Natural killer cell (primary cell): ENCODE measurements around the gene IST1. TPM values are rescaled to one million over a fixed set of nuclear protein-coding genes. Genes with fewer than 3 reads are reported as not detected.

Experiments used
- ATAC-seq, 3 donors: fragments of 150-1000 bp in 2 of 3; fragments of 200-7000 bp in 1 of 3; cut with Tn5 transposase; 1 replicate in 1 of 3; 2 replicates in 2 of 3; pipeline ENCODE4 v1.10.0; 2021; ENCODE audit warnings: mild to moderate bottlenecking in 2 of 3, moderate library complexity in 2 of 3
- DNase-seq, 2 donors: peaks; one replicate each; pipeline versions ENCODE4 v3.0.0 to v3.0.0-alpha.2; 2013 to 2021; ENCODE audit warnings: mixed read lengths in 1 of 2
- H3K27ac ChIP-seq: one replicate; pipeline ENCODE4 v1.5.1; 2013; ENCODE audit warnings: mild to moderate bottlenecking, low read length
- H3K27me3 ChIP-seq: one replicate; pipeline ENCODE4 v1.6.1; 2013; ENCODE audit warnings: low read length; ENCODE audit not compliant: control insufficient read depth, insufficient read depth
- H3K36me3 ChIP-seq: one replicate; pipeline ENCODE4 v1.6.1; 2013; ENCODE audit warnings: low read length; ENCODE audit not compliant: control insufficient read depth, insufficient read depth
- H3K4me1 ChIP-seq: one replicate; pipeline ENCODE4 v1.6.1; 2013; ENCODE audit warnings: low read length; ENCODE audit not compliant: control insufficient read depth, insufficient read depth
- H3K4me3 ChIP-seq: one replicate; pipeline ENCODE4 v1.5.1; 2013; ENCODE audit warnings: low read length
- H3K9me3 ChIP-seq: one replicate; pipeline ENCODE4 v1.6.1; 2013; ENCODE audit warnings: low read length; ENCODE audit not compliant: control insufficient read depth, insufficient read depth
- H3K27ac Mint-ChIP-seq, 2 donors: one replicate each; pipeline ENCODE4 v1.8.0; 2022; ENCODE audit warnings: mild to moderate bottlenecking in 2 of 2, mixed read lengths in 2 of 2, moderate library complexity in 1 of 2
- H3K27me3 Mint-ChIP-seq, 2 donors: one replicate each; pipeline ENCODE4 v1.8.0; 2022; ENCODE audit warnings: low read depth in 2 of 2, mixed read lengths in 2 of 2
- H3K36me3 Mint-ChIP-seq: one replicate; pipeline ENCODE4 v1.8.0; 2022; ENCODE audit warnings: mixed read lengths
- H3K4me1 Mint-ChIP-seq, 2 donors: one replicate each; pipeline ENCODE4 v1.8.0; 2022; ENCODE audit warnings: mixed read lengths in 2 of 2
- H3K4me3 Mint-ChIP-seq: one replicate; pipeline ENCODE4 v1.8.0; 2022; ENCODE audit warnings: mild to moderate bottlenecking, moderate library complexity, mixed read lengths
- H3K9me3 Mint-ChIP-seq, 2 donors: one replicate each; pipeline ENCODE4 v1.8.0; 2022; ENCODE audit warnings: mixed read lengths in 2 of 2
- CTCF ChIP-seq: fragments of 200-600 bp; IDR thresholded peaks from one replicate; pipeline ENCODE4 v1.8.0; 2022; ENCODE audit warnings: antibody characterized with exemption
- WGBS: methylation state at CpG from one replicate; pipeline ENCODE4 v1.1.7; 2013; ENCODE audit warnings: missing lambda C conversion rate; ENCODE audit not compliant: insufficient coverage; 5-methylcytosine and 5-hydroxymethylcytosine counted together
- intact Hi-C: fragments of 100-400 bp; cut with micrococcal nuclease; formaldehyde crosslinking; loops from one replicate; pipeline ENCODE4 v1.14.2; 2022
- total RNA-seq, 4 donors: library from RNA; stranded (reverse); fragments of 120-200 nt in 1 of 4; gene quantifications; one replicate each; pipeline versions ENCODE4 v1.2.3 to v1.2.4, GENCODE V29; 2013 to 2022

IST1 gene
- total RNA-seq, 3 donors from 2014 or later (not counting 1 experiment from before 2014, with no cell fraction given) = 363 to 391 (median 378) TPM

GRCh38 chr16:71961066-71962039, 66.0 kb downstream of the IST1 start:
- Mint-ChIP-seq H3K36me3 (no peaks in the 10 kb centered on the region), H3K9me3 (no peaks in the 10 kb centered on the region), H3K27me3 (peaks cover 3 to 8% of the 10 kb centered on the region in 2 donors), H3K4me3 (no peak overlapping the region), H3K4me1 (peaks cover 3 to 4% of the 10 kb centered on the region in 2 donors), H3K27ac (no peak overlapping the region)
- no peak overlapping the region for H3K27ac ChIP-seq
- peaks cover under 1% of the 10 kb centered on the region for H3K4me1 ChIP-seq
- no peaks in the 10 kb centered on the region for H3K27me3 ChIP-seq
- intact Hi-C loops = loop anchor here (1.0 kb wide), 1 partner anchor 215 kb away; no protein-coding TSS in a partner anchor
- TF ChIP-seq CTCF = peak; percentile 77
- DNase-seq (peak; percentile 71 to 88), ATAC-seq (peak; percentile 81 to 97 (median 94))
- no peaks in the 10 kb centered on the region for H3K36me3 ChIP-seq
- H3K9me3 ChIP-seq = no peaks in the 10 kb centered on the region
- WGBS = 61% methylated on average over 14 of the region's 14 CpGs
- H3K4me3 ChIP-seq = no peak overlapping the region

- no peak overlapping the region for H3K27ac Mint-ChIP-seq
- WGBS = 51% methylated on average over 6 of the region's 9 CpGs
- no peaks in the 10 kb centered on the region for H3K9me3 Mint-ChIP-seq
- no peak overlapping the region for H3K4me3 ChIP-seq
- intact Hi-C loops = no loop called here
- H3K36me3 ChIP-seq = no peaks in the 10 kb centered on the region
- H3K27me3 Mint-ChIP-seq = peaks cover 3 to 8% of the 10 kb centered on the region in 2 donors
- no peaks in the 10 kb centered on the region for H3K4me1 Mint-ChIP-seq
- no peaks in the 10 kb centered on the region for H3K27me3 ChIP-seq
- H3K4me3 Mint-ChIP-seq = no peak overlapping the region
- DNase-seq = no peak
- no peak for ATAC-seq
- H3K4me1 ChIP-seq = no peaks in the 10 kb centered on the region
- no peak overlapping the region for H3K27ac ChIP-seq
- no peaks in the 10 kb centered on the region for H3K36me3 Mint-ChIP-seq
- no peaks in the 10 kb centered on the region for H3K9me3 ChIP-seq
- TF ChIP-seq CTCF = no peak
These were observed 68.0 kb downstream of the IST1 start for GRCh38 chr16:71963125-71963875.

- Mint-ChIP-seq H3K27me3 (peaks cover 0 to 3% of the 10 kb centered on the region in 2 donors), H3K36me3 (no peaks in the 10 kb centered on the region), H3K4me1 (no peaks in the 10 kb centered on the region), H3K27ac (no peak overlapping the region), H3K4me3 (no peak overlapping the region), H3K9me3 (no peaks in the 10 kb centered on the region)
- Histone ChIP-seq H3K4me1 (no peaks in the 10 kb centered on the region), H3K27ac (no peak overlapping the region), H3K27me3 (no peaks in the 10 kb centered on the region), H3K9me3 (no peaks in the 10 kb centered on the region), H3K36me3 (no peaks in the 10 kb centered on the region), H3K4me3 (no peak overlapping the region)
- WGBS = 100% methylated on average over 1 of the region's 4 CpGs
- intact Hi-C loops = loop anchor here (5.0 kb wide), 1 partner anchor 553 kb away; no protein-coding TSS in a partner anchor
- DNase-seq (no peak), ATAC-seq (no peak)
- TF ChIP-seq CTCF = no peak
These were observed 69.9 kb downstream of the IST1 start for GRCh38 chr16:71965223-71965622.
